ENCODE data around the gene RABL3.

DNA sequence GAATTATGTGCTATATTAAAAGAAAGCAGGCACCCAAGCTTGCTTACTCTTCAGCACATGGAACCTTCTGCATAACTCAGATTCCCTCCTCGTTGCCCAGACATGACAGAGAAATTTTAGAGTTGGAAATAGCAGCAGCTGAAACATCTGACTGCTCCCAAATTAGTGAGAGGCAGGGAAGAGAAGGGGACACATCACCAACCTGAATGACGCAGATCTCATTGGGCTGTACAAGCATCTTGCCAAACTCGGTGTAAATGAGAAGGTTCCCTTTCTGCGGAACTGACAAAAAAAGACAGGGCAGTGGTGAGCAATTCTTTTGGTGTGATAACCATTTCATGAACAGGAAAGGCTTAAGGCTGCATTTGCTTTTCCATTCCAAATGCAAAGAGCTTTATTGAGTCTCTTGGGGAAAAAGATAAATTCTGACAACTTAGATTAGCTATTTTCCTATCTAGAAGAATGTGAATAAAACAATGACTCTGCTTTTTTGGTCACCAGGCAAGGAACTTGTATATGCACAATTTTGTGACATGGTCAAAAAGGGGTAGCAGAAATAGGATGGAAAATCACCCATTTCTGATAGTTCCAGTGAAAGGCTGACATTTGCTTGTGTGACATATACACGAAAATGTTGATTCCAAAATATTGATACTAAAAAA, 95.4 kb downstream of the RABL3 start:
- TF ChIP-seq CTCF (IDR thresholded peaks at IDR 0.05): no peak
- TF ChIP-seq EP300 (IDR thresholded peaks at IDR 0.05; ENCODE audit: low read depth): no peak
